HG02678 (cell line): Measurements from ENCODE around the gene DHCR24.
"Not testable (repeated sequence)": the region's sequence is repeated elsewhere in the genome, so short reads cannot be mapped to it uniquely, and the experiment has no call there.

Experiments used
- ATAC-seq: cut with Tn5 transposase; IDR thresholded peaks from one replicate; pipeline ENCODE4 v1.9.1; 2021; ENCODE audit warnings: mild to moderate bottlenecking, moderate library complexity; ENCODE audit not compliant: unreplicated experiment

Gene DHCR24

GRCh38 chr1:54888080-54888733 is 1.2 kb upstream of the DHCR24 start:
- no peak for ATAC-seq

- ATAC-seq: no peak
These were observed 673 bp upstream of the DHCR24 start for GRCh38 chr1:54887665-54888071.

- ATAC-seq: no peak
These were observed 930 bp downstream of the DHCR24 start for GRCh38 chr1:54885807-54886723.

- ATAC-seq: no peak
These were observed 1.7 kb downstream of the DHCR24 start for GRCh38 chr1:54885237-54885679.

- ATAC-seq: no peak
These were observed 2.2 kb downstream of the DHCR24 start for GRCh38 chr1:54884768-54885167.

- ATAC-seq: no peak
These were observed 2.8 kb downstream of the DHCR24 start for GRCh38 chr1:54884135-54884586.

GRCh38 chr1:54883349-54884102 is 3.5 kb downstream of the DHCR24 start:
- no peak for ATAC-seq

GRCh38 chr1:54882519-54882918 is 4.5 kb downstream of the DHCR24 start:
- no peak for ATAC-seq

GRCh38 chr1:54881604-54882003 is 5.4 kb downstream of the DHCR24 start:
- ATAC-seq: not testable (repeated sequence)

GRCh38 chr1:54879872-54880271 is 7.1 kb downstream of the DHCR24 start:
- ATAC-seq: no peak

- no peak for ATAC-seq
These were observed 10.2 kb downstream of the DHCR24 start for GRCh38 chr1:54876814-54877213.

- ATAC-seq: no peak
These were observed 12.0 kb downstream of the DHCR24 start for GRCh38 chr1:54875000-54875399.

- no peak for ATAC-seq
These were observed 12.7 kb downstream of the DHCR24 start for GRCh38 chr1:54874079-54874830.

- ATAC-seq: no peak
These were observed 15.0 kb downstream of the DHCR24 start for GRCh38 chr1:54872036-54872331.

- ATAC-seq: no peak
These were observed 15.5 kb downstream of the DHCR24 start for GRCh38 chr1:54871275-54872035.

- no peak for ATAC-seq
These were observed 16.1 kb downstream of the DHCR24 start for GRCh38 chr1:54870869-54871268.

- no peak for ATAC-seq
These were observed 17.7 kb downstream of the DHCR24 start for GRCh38 chr1:54869173-54869851.

GRCh38 chr1:54867717-54868057 is 19.3 kb downstream of the DHCR24 start:
- no peak for ATAC-seq
